PC-9 (cell line): ENCODE measurements around the gene TOP1.

Experiments used
- CTCF ChIP-seq: fragments of 200-600 bp; sonication (generic); conservative IDR thresholded peaks from 2 replicates; pipeline ENCODE4 v1.6.1; 2017; ENCODE audit warnings: mixed run types, antibody characterized with exemption, mild to moderate bottlenecking, moderate library complexity
- EZH2 ChIP-seq: fragments of 200-600 bp; sonication (generic); IDR thresholded peaks from 2 replicates; pipeline ENCODE4 v1.8.0; 2017; ENCODE audit warnings: antibody characterized with exemption, low read depth

- TF ChIP-seq CTCF = no peak
- no peak for TF ChIP-seq EZH2
Observed at GRCh38 chr20:41125530-41126457, 97.2 kb downstream of the TOP1 start.
